NT2/D1 (cell line): ENCODE measurements around the gene ILK.

Source experiments
- YY1 ChIP-seq: IDR thresholded peaks from 2 replicates; pipeline ENCODE4 v1.6.1; 2011; ENCODE audit not compliant: insufficient read length, insufficient read depth
- ZNF274 ChIP-seq: IDR thresholded peaks from 2 replicates; pipeline ENCODE4 v1.6.1; 2011; ENCODE audit warnings: mild to moderate bottlenecking, low read depth, low read length

DNA sequence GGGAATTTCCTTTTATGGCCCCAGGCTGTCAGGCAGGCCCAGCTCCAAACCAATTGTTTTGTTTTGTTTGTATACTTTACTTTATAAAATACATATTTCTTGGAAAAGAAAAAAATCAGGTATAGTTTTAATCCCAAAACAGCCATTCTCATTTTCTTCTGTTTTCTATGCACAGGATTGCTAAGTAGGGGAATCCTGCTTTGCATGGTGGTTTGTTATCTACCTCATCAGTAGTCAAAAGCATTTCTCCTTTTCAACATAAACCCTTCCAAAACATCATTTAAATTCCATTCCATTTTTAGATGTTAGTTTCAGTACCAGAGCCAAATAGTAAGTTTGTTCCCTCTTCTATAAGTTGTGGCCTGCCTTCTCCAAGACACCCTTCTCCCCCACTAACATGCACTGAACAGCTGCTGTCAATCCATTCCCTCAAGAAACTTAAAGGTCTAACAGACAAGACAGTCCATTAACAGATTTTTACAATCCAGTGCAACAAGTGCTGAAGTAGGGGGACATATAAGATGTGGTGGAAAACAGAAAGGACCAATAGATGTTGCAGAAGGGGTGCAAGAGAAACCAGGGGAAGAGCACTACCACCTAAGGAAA, 3.7 kb downstream of the ILK start:
- TF ChIP-seq ZNF274 (no peak), YY1 (no peak)
